H9 (cell line): ENCODE data around the gene RNGTT. TPM values are rescaled to one million over a fixed set of nuclear protein-coding genes. Genes with fewer than 3 reads are reported as not detected.

Source experiments
- DNase-seq: peaks from one replicate; pipeline ENCODE4 v3.0.0-alpha.2; 2017
- H2AFZ ChIP-seq: one replicate; pipeline ENCODE4 v1.6.1; 2013; ENCODE audit warnings: mild to moderate bottlenecking, low read length, control low read depth, moderate library complexity
- H2AK5ac ChIP-seq: 2 replicates; pipeline ENCODE4 v1.6.1; 2013; ENCODE audit warnings: low read length, control low read depth, mixed read lengths; ENCODE audit not compliant: insufficient read length
- H2BK120ac ChIP-seq: one replicate; pipeline ENCODE4 v1.6.1; 2013; ENCODE audit warnings: low read depth, mild to moderate bottlenecking, low read length, control low read depth, inconsistent platforms; ENCODE audit not compliant: poor library complexity, severe bottlenecking
- H2BK12ac ChIP-seq: 2 replicates; pipeline ENCODE4 v1.6.1; 2013; ENCODE audit warnings: low read length, control low read depth, mixed read lengths, low read depth; ENCODE audit not compliant: insufficient read length
- H2BK15ac ChIP-seq: 2 replicates; pipeline ENCODE4 v1.6.1; 2013; ENCODE audit warnings: low read depth, low read length, control low read depth
- H2BK20ac ChIP-seq: one replicate; pipeline ENCODE4 v1.6.1; 2013; ENCODE audit warnings: low read depth, mild to moderate bottlenecking, low read length, control low read depth, inconsistent platforms; ENCODE audit not compliant: poor library complexity, severe bottlenecking
- H2BK5ac ChIP-seq: 2 replicates; pipeline ENCODE4 v1.6.1; 2013; ENCODE audit warnings: low read length, control low read depth, mixed read lengths; ENCODE audit not compliant: insufficient read length
- H3K14ac ChIP-seq: 2 replicates; pipeline ENCODE4 v1.6.1; 2013; ENCODE audit warnings: low read length, control low read depth; ENCODE audit not compliant: insufficient read depth
- H3K18ac ChIP-seq: 2 replicates; pipeline ENCODE4 v1.6.1; 2013; ENCODE audit warnings: low read depth, mild to moderate bottlenecking, mixed read lengths, low read length, control low read depth; ENCODE audit not compliant: insufficient read length
- H3K23ac ChIP-seq: 2 replicates; pipeline ENCODE4 v1.6.1; 2013; ENCODE audit warnings: low read length, control low read depth, mixed read lengths, low read depth; ENCODE audit not compliant: insufficient read length
- H3K23me2 ChIP-seq: 2 replicates; pipeline ENCODE4 v1.6.1; 2013; ENCODE audit warnings: low read depth, mild to moderate bottlenecking, mixed read lengths, low read length, control low read depth; ENCODE audit not compliant: insufficient read length, poor library complexity, severe bottlenecking
- H3K27ac ChIP-seq: 2 replicates; pipeline ENCODE4 v1.5.1; 2013; ENCODE audit warnings: low read length, control low read depth, mixed read lengths, low read depth; ENCODE audit not compliant: insufficient read length
- H3K27me3 ChIP-seq: 2 replicates; pipeline ENCODE4 v1.6.1; 2013; ENCODE audit warnings: low read length, control low read depth, inconsistent platforms; ENCODE audit not compliant: insufficient read depth
- H3K4ac ChIP-seq: 2 replicates; pipeline ENCODE4 v1.6.1; 2013; ENCODE audit warnings: low read depth, mild to moderate bottlenecking, control low read depth, inconsistent platforms, low read length, moderate library complexity
- H3K4me1 ChIP-seq: 2 replicates; pipeline ENCODE4 v1.6.1; 2013; ENCODE audit warnings: low read length, control low read depth, inconsistent platforms; ENCODE audit not compliant: insufficient read depth
- H3K4me2 ChIP-seq: 2 replicates; pipeline ENCODE4 v1.6.1; 2013; ENCODE audit warnings: low read length, control low read depth, mixed read lengths; ENCODE audit not compliant: insufficient read length, insufficient read depth
- H3K56ac ChIP-seq: 2 replicates; pipeline ENCODE4 v1.6.1; 2013; ENCODE audit warnings: low read depth, mild to moderate bottlenecking, mixed read lengths, low read length, control low read depth; ENCODE audit not compliant: insufficient read length
- H3K79me1 ChIP-seq: 2 replicates; pipeline ENCODE4 v1.6.1; 2013; ENCODE audit warnings: low read depth, mild to moderate bottlenecking, moderate library complexity, low read length, control low read depth, inconsistent platforms; ENCODE audit not compliant: insufficient read depth, poor library complexity, severe bottlenecking
- H3K79me2 ChIP-seq: 2 replicates; pipeline ENCODE4 v1.6.1; 2013; ENCODE audit warnings: low read length, control low read depth, inconsistent platforms; ENCODE audit not compliant: insufficient read depth
- H3K9ac ChIP-seq: 2 replicates; pipeline ENCODE4 v1.6.1; 2013; ENCODE audit warnings: low read length, control low read depth, mixed read lengths; ENCODE audit not compliant: insufficient read length; ENCODE audit errors: extremely low read depth
- H3K9me3 ChIP-seq: one replicate; pipeline ENCODE4 v1.6.1; 2013; ENCODE audit warnings: low read depth, low read length, inconsistent platforms; ENCODE audit not compliant: control insufficient read depth
- H3T11ph ChIP-seq: one replicate; pipeline ENCODE4 v1.6.1; 2013; ENCODE audit warnings: mild to moderate bottlenecking, low read length, control low read depth, inconsistent platforms
- H4K20me1 ChIP-seq: one replicate; pipeline ENCODE4 v1.6.1; 2013; ENCODE audit not compliant: control insufficient read depth, insufficient read length, insufficient read depth
- H4K5ac ChIP-seq: 2 replicates; pipeline ENCODE4 v1.6.1; 2013; ENCODE audit warnings: low read depth, mild to moderate bottlenecking, mixed read lengths, low read length, control low read depth; ENCODE audit not compliant: insufficient read length
- H4K8ac ChIP-seq: replicated peaks from 2 replicates; pipeline ENCODE4 v1.6.1; 2013; ENCODE audit warnings: low read length, control low read depth, mixed read lengths, low read depth; ENCODE audit not compliant: insufficient read length
- H4K91ac ChIP-seq: 2 replicates; pipeline ENCODE4 v1.6.1; 2013; ENCODE audit warnings: low read depth, mild to moderate bottlenecking, moderate library complexity, mixed read lengths, low read length, control low read depth; ENCODE audit not compliant: insufficient read length
- H3K27ac Mint-ChIP-seq, 3 experiments: 2 replicates in 2 of 3; 3 replicates in 1 of 3; pipeline ENCODE4 v1.8.0; 2020 to 2021; ENCODE audit warnings: mixed read lengths in 3 of 3, mild to moderate bottlenecking in 1 of 3, moderate library complexity in 1 of 3
- H3K27me3 Mint-ChIP-seq: 2 replicates; pipeline ENCODE4 v1.8.0; 2021; ENCODE audit warnings: low read depth, mild to moderate bottlenecking, moderate library complexity, mixed read lengths
- H3K36me3 Mint-ChIP-seq, 3 experiments: 2 replicates in 2 of 3; 3 replicates in 1 of 3; pipeline ENCODE4 v1.8.0; 2020 to 2021; ENCODE audit warnings: low read depth in 3 of 3, mixed read lengths in 3 of 3; ENCODE audit not compliant: insufficient read depth in 1 of 3
- H3K4me1 Mint-ChIP-seq, 2 experiments: 2 replicates each; pipeline ENCODE4 v1.8.0; 2020; ENCODE audit warnings: mixed read lengths in 2 of 2
- H3K4me3 Mint-ChIP-seq, 2 experiments: 2 replicates in 1 of 2; 3 replicates in 1 of 2; pipeline ENCODE4 v1.8.0; 2020 to 2021; ENCODE audit warnings: mild to moderate bottlenecking in 2 of 2, mixed read lengths in 2 of 2, moderate library complexity in 1 of 2
- H3K9me3 Mint-ChIP-seq, 2 experiments: 2 replicates in 1 of 2; 3 replicates in 1 of 2; pipeline ENCODE4 v1.8.0; 2020; ENCODE audit warnings: mild to moderate bottlenecking in 2 of 2, mixed read lengths in 2 of 2, moderate library complexity in 1 of 2
- WGBS: extraction: QIAGEN DNeasy Blood & Tissue Kit; methylation state at CpG from one replicate; pipeline ENCODE4 v1.1.7; 2013; ENCODE audit warnings: missing lambda C conversion rate, low lambda C conversion rate, mixed read lengths; ENCODE audit not compliant: insufficient read length; ENCODE audit errors: extremely low coverage; 5-methylcytosine and 5-hydroxymethylcytosine counted together
- total RNA-seq: library from RNA; stranded (reverse); gene quantifications from 2 replicates; pipeline ENCODE4 v1.2.1, GENCODE V29; 2021
- TF ChIP-seq, protein P1 (sequence below): fragments of 200-600 bp; sonication (generic); conservative IDR thresholded peaks from 3 replicates; pipeline ENCODE4 v1.8.0; 2021; ENCODE audit warnings: antibody characterized with exemption, mild to moderate bottlenecking

Gene RNGTT
- total RNA-seq, 1 experiment from 2014 or later = 20.5 TPM

DNA sequence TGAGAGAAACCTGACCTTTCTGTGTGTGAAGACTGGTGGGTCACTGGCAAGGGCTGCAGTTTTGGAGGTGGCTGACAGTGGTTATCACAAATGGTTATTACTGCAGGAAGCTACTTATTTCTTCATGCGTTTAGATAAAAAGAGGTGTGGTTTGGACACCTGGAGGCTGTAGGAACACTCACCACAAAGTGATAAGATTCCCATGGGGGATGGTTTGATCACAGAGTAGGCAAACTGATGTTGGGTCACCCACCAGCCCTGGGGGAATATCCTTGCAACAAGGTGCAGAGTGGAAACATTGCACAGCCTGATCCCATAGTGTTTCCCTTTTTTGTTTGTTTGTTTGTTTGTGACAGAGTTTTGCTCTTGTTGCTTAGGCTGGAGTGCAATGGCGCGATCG is 33.9 kb upstream of the RNGTT start:
- Histone ChIP-seq H3K27me3 (no peaks in the 10 kb centered on the region), H2BK20ac (no peak overlapping the region), H3K4me1 (peaks cover 2% of the 10 kb centered on the region; the same call in 1 of the 2 replicates), H2AFZ (no peak overlapping the region), H3K79me1 (no peaks in the 10 kb centered on the region), H2BK120ac (no peak overlapping the region), H4K91ac (no peak overlapping the region), H4K20me1 (no peaks in the 10 kb centered on the region), H3K9ac (no peak overlapping the region), H3T11ph (no peak overlapping the region), H3K4ac (no peak overlapping the region), H4K8ac (no peak overlapping the region), H2AK5ac (no peak overlapping the region), H3K14ac (no peak overlapping the region), H3K4me2 (no peak overlapping the region), H3K9me3 (no peaks in the 10 kb centered on the region), H2BK15ac (no peak overlapping the region), H3K23ac (no peak overlapping the region), H4K5ac (no peak overlapping the region), H3K27ac (no peak overlapping the region), H2BK5ac (no peak overlapping the region), H3K18ac (no peak overlapping the region), H3K79me2 (no peaks in the 10 kb centered on the region), H3K56ac (no peak overlapping the region), H2BK12ac (no peak overlapping the region), H3K23me2 (no peaks in the 10 kb centered on the region)
- H3K4me1 Mint-ChIP-seq = peaks cover 10 to 14% of the 10 kb centered on the region in 2 experiments
- no peaks in the 10 kb centered on the region for H3K36me3 Mint-ChIP-seq
- no peaks in the 10 kb centered on the region for H3K9me3 Mint-ChIP-seq
- DNase-seq = no peak
- no peaks in the 10 kb centered on the region for H3K27me3 Mint-ChIP-seq
- no peak overlapping the region for H3K27ac Mint-ChIP-seq
- TF ChIP-seq, protein P1, sequence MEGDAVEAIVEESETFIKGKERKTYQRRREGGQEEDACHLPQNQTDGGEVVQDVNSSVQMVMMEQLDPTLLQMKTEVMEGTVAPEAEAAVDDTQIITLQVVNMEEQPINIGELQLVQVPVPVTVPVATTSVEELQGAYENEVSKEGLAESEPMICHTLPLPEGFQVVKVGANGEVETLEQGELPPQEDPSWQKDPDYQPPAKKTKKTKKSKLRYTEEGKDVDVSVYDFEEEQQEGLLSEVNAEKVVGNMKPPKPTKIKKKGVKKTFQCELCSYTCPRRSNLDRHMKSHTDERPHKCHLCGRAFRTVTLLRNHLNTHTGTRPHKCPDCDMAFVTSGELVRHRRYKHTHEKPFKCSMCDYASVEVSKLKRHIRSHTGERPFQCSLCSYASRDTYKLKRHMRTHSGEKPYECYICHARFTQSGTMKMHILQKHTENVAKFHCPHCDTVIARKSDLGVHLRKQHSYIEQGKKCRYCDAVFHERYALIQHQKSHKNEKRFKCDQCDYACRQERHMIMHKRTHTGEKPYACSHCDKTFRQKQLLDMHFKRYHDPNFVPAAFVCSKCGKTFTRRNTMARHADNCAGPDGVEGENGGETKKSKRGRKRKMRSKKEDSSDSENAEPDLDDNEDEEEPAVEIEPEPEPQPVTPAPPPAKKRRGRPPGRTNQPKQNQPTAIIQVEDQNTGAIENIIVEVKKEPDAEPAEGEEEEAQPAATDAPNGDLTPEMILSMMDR = no peak
- no CpG with 5 or more reads among the region's 4 CpGs for WGBS
- no peak overlapping the region for H3K4me3 Mint-ChIP-seq
